K562 (cell line): Measurements from ENCODE around the gene CCDC88A.

Experiments
- BRD4 ChIP-seq: fragments of 200-600 bp; sonication (generic); IDR thresholded peaks from 2 replicates; pipeline ENCODE4 v1.6.1; 2017; ENCODE audit warnings: inconsistent platforms
- EP300 ChIP-seq: IDR thresholded peaks from 2 replicates; pipeline ENCODE4 v1.6.1; 2012; ENCODE audit warnings: low read length, improper control_type of control experiment
- NFE2L1 ChIP-seq: fragments of 450-650 bp; IDR thresholded peaks from 2 replicates; pipeline ENCODE4 v1.6.1; 2016; ENCODE audit warnings: missing genetic modification characterization, low read depth, mild to moderate bottlenecking, missing compliant biosample characterization, moderate library complexity, borderline replicate concordance
- NR2C2 ChIP-seq, 2 experiments: fragments of 200-800 bp in 1 of 2; sonication (Bioruptor generic) in 1 of 2; sonication (generic) in 1 of 2; formaldehyde crosslinking in 1 of 2; IDR thresholded peaks; 2 replicates each; pipeline versions ENCODE4 v1.6.1 to v1.8.0; 2016 to 2022; ENCODE audit warnings: mild to moderate bottlenecking in 1 of 2, missing compliant biosample characterization in 1 of 2, missing genetic modification characterization in 1 of 2, missing genetic modification reagents in 1 of 2
- RBM17 ChIP-seq: fragments of 200-400 bp; formaldehyde crosslinking; IDR thresholded peaks from 2 replicates; pipeline ENCODE4 v1.6.1; 2017; ENCODE audit warnings: low read depth, mild to moderate bottlenecking, low read length, borderline replicate concordance
- SMAD4 ChIP-seq: fragments of 250-450 bp; sonication (Bioruptor Pico); conservative IDR thresholded peaks from 2 replicates; pipeline ENCODE4 v1.8.0; 2021; ENCODE audit warnings: inconsistent platforms, mild to moderate bottlenecking, moderate library complexity
- SP2 ChIP-seq: IDR thresholded peaks from 2 replicates; pipeline ENCODE4 v1.6.1; 2011; ENCODE audit warnings: mild to moderate bottlenecking, low read depth, low read length, moderate library complexity; ENCODE audit not compliant: poor library complexity, severe bottlenecking; ENCODE audit errors: extremely low read depth
- ZNF740 ChIP-seq, 3 experiments: fragments of 200-800 bp in 1 of 3; sonication (Bioruptor generic) in 1 of 3; sonication (generic) in 1 of 3; formaldehyde crosslinking in 1 of 3; IDR thresholded peaks; 2 replicates each; pipeline versions ENCODE4 v1.6.1 to v1.8.0; 2016 to 2022; ENCODE audit warnings: mild to moderate bottlenecking in 2 of 3, missing compliant biosample characterization in 2 of 3, missing genetic modification characterization in 2 of 3, missing genetic modification reagents in 1 of 3
- ZNF785 ChIP-seq: fragments of 250-450 bp; sonication (Bioruptor Pico); IDR thresholded peaks from 2 replicates; pipeline ENCODE4 v1.4.0; 2020; ENCODE audit warnings: mild to moderate bottlenecking
- TF ChIP-seq, protein P1 (sequence below), 3 experiments: IDR thresholded peaks in 2 of 3; conservative IDR thresholded peaks in 1 of 3; 2 replicates each; pipeline ENCODE4 v1.5.1; 2011 to 2012; ENCODE audit warnings: low read length in 3 of 3, mild to moderate bottlenecking in 3 of 3, control low read depth in 2 of 3, improper control_type of control experiment in 1 of 3, inconsistent platforms in 1 of 3, low read depth in 1 of 3, mixed read lengths in 1 of 3, moderate library complexity in 1 of 3; ENCODE audit not compliant: insufficient read depth in 2 of 3

GRCh38 chr2:55415300-55415699, 4.4 kb downstream of the CCDC88A start:
- no peak for TF ChIP-seq BRD4
- TF ChIP-seq ZNF785 (CRISPR knock-in tag) = no peak
- TF ChIP-seq EP300 = no peak
- no peak for TF ChIP-seq ZNF740 (CRISPR knock-in tag; IDR thresholded peaks at IDR 0.05)
- no peak for TF ChIP-seq ZNF740 (tag; IDR thresholded peaks at IDR 0.05)
- TF ChIP-seq RBM17 = no peak
- TF ChIP-seq NFE2L1 (tag) = no peak
- no peak for TF ChIP-seq SMAD4
- TF ChIP-seq SP2 = no peak
- no peak for TF ChIP-seq NR2C2 (CRISPR knock-in tag; IDR thresholded peaks at IDR 0.05)
- TF ChIP-seq NR2C2 (tag; IDR thresholded peaks at IDR 0.05) = no peak
- TF ChIP-seq, protein P1, sequence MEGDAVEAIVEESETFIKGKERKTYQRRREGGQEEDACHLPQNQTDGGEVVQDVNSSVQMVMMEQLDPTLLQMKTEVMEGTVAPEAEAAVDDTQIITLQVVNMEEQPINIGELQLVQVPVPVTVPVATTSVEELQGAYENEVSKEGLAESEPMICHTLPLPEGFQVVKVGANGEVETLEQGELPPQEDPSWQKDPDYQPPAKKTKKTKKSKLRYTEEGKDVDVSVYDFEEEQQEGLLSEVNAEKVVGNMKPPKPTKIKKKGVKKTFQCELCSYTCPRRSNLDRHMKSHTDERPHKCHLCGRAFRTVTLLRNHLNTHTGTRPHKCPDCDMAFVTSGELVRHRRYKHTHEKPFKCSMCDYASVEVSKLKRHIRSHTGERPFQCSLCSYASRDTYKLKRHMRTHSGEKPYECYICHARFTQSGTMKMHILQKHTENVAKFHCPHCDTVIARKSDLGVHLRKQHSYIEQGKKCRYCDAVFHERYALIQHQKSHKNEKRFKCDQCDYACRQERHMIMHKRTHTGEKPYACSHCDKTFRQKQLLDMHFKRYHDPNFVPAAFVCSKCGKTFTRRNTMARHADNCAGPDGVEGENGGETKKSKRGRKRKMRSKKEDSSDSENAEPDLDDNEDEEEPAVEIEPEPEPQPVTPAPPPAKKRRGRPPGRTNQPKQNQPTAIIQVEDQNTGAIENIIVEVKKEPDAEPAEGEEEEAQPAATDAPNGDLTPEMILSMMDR (IDR thresholded peaks at IDR 0.05 in 2 of 3, conservative IDR thresholded peaks at IDR 0.05 in 1 of 3; ENCODE audit: insufficient read depth in 2 of 3, low read depth in 1 of 3, low read length in 3 of 3) = no peak
